GM12865 (cell line): ENCODE data around the gene SCARB2.

Experiments used
- DNase-seq: peaks from one replicate; pipeline ENCODE4 v3.0.0; 2010; ENCODE audit warnings: low read depth
- H3K4me3 ChIP-seq: 2 replicates; pipeline ENCODE4 v1.5.1; 2011; ENCODE audit warnings: mild to moderate bottlenecking, low read depth, low read length, control low read depth
- TF ChIP-seq, protein P1 (sequence below): IDR thresholded peaks from 2 replicates; pipeline ENCODE4 v1.5.1; 2011; ENCODE audit warnings: low read length, control low read depth, low read depth, inconsistent platforms; ENCODE audit not compliant: insufficient read depth; ENCODE audit errors: missing control alignments

The SCARB2 gene

DNA sequence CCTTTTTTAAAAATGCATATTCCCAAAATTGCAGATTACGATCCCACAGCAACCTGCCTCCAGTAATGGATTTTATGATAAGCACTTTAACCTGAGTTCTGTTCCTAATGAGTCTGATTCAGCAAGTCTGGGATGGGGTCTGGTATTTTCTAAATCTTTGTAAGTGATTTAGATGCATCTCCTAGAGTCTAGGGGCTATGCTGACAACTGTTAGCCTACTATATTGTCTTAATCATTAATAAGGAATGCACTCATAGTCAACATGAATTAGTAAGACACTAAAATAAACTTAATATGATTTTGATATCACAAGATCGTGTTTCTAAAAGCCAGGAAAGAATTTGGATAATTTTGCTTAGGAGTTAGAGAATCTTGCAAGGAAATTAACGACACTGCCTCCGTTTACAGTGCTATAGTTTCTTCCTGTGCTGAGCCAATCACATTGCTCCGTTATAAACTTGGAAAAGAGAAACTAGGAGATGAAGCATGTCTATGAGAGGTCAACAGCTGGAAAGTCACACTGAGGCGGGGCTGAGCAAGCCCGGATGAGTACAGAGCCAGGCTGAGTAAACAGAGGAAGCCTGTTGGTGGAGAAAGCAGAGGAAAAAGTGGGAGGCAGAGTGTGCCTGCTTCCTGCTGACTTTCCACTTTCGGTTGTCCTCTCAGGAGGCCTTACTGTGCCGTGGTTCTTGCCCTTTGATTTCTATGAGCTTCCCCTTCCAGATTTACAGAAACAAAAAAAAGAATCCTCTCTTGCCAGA lies 5.4 kb downstream of the SCARB2 start:
- DNase-seq: no peak
- TF ChIP-seq, protein P1, sequence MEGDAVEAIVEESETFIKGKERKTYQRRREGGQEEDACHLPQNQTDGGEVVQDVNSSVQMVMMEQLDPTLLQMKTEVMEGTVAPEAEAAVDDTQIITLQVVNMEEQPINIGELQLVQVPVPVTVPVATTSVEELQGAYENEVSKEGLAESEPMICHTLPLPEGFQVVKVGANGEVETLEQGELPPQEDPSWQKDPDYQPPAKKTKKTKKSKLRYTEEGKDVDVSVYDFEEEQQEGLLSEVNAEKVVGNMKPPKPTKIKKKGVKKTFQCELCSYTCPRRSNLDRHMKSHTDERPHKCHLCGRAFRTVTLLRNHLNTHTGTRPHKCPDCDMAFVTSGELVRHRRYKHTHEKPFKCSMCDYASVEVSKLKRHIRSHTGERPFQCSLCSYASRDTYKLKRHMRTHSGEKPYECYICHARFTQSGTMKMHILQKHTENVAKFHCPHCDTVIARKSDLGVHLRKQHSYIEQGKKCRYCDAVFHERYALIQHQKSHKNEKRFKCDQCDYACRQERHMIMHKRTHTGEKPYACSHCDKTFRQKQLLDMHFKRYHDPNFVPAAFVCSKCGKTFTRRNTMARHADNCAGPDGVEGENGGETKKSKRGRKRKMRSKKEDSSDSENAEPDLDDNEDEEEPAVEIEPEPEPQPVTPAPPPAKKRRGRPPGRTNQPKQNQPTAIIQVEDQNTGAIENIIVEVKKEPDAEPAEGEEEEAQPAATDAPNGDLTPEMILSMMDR: no peak

DNA sequence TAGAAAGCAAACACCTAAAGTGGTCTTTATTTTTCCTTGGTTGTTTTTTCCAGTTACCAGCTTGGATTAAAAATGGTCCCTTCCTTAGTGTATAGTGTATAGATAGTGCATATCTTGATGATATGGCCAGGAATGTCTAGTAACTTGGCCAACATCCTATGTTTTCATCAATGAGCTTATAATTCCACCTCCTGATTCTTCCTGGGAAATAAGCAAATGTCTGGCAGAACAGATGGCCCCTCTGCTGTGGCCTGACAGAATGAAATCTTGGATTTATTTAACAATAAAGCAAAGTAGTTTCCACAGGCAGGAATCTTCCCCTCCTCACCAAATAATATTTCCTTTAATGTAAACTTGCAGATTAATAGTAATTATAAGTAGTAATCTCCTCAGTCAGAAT lies 6.1 kb downstream of the SCARB2 start:
- H3K4me3 ChIP-seq: no peak overlapping the region
- TF ChIP-seq, protein P1: no peak
- no peak for DNase-seq

More for the DNA sequence above, 5.4 kb downstream of the SCARB2 start:
- no peak overlapping the region for H3K4me3 ChIP-seq

DNA sequence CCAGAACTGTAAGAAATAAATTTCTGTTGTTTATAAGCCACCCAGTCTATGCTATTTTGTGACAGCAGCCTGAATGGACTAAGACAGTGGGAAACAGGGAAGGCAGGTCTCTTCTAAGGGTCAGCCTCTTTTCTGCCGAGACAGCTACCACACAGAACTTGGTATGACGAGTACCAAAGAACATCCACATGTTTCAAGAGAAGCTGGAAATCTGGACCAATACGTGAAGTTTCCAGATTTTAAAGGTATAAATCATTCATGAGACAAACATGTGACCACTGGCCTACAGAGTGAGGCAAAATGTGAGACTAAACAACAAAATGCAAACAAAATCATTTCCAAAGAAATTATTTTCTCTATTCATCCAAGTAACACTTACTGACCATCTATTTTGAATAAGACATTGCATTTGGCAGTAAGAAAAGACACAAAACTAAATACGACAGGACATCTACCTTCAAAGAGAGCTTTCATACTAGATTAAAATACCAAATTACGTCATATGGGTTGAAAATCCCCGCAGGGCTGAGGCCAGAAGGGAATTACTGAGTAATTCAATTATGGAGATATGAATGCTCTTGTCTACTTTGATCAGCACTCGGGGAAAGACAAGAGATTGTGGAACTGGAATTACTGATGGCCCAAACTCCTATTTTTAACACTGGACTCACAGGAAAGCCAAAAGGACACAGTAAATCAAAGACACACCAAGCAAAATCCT lies 7.2 kb downstream of the SCARB2 start:
- no peak overlapping the region for H3K4me3 ChIP-seq
- no peak for DNase-seq
- TF ChIP-seq, protein P1: no peak

DNA sequence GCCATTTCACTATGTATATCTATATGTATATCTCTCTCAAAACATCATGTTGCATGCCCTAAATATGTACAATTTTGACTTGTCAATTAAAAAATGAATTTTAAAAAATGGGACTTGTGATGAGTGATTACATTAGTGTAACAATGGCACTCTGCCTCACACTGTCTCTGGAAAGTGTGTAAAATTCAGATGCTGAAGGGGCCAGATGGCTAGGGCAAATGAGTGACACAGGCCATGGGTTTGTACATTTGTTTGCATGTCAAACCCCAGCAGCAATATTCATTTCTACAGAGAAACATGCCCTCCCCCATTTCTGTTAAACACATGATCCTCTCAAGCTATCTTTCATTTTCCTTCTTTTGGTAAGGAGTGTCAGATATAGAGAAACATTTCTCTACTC lies 8.1 kb downstream of the SCARB2 start:
- DNase-seq: no peak
- TF ChIP-seq, protein P1: no peak
- H3K4me3 ChIP-seq: no peak overlapping the region

DNA sequence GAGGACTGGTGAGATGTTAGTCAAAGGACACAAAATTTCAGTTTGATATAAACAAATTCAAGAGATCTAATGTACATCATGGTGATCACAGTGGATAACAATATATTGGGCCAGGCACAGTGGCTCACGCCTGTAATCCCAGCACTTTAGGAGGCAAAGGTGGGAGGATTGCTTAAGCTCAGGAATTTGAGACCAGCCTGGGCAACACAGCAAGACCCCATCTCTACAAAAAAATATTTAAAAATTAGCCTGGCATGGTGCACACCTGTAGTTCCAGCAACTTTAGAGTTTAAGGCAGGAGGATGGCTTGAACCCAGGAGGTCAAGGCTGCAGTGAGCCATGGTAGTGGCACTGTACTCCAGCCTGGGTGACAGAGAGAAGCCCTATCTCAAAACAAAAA lies 8.7 kb downstream of the SCARB2 start:
- H3K4me3 ChIP-seq: no peak overlapping the region

DNA sequence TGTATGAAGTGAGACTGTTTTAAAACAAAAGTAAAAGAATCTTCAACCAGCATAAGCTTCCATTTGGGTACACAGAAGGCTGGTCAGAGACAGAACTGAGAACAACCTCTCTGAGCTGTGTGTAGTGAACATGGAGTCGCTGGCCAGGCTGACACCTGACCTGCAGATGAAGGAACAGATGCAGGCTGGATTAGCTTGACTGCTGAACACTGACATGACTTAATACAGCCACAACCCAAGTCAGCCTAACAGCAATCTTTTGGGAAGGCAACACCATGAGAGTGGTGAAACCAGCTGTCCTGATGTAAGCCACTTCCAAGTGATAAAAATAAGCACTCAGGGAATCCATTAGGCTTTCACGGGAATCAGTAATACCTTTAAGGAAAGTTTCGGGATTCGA lies 10.1 kb downstream of the SCARB2 start:
- no peak overlapping the region for H3K4me3 ChIP-seq
- TF ChIP-seq, protein P1: no peak
- DNase-seq: peak; percentile 42

More for the DNA sequence above, 8.7 kb downstream of the SCARB2 start:
- no peak for DNase-seq
- TF ChIP-seq, protein P1: no peak
